Activated effector memory CD4-positive, alpha-beta T cell treated with anti-CD3 and anti-CD28 coated beads, Interleukin-2, amount 50 U/mL, for 16 hours (primary cell): ENCODE data around the gene MED10.

Experiments
- DNase-seq: peaks from one replicate; pipeline ENCODE4 v3.0.0-alpha.2; 2020

The MED10 gene

DNA sequence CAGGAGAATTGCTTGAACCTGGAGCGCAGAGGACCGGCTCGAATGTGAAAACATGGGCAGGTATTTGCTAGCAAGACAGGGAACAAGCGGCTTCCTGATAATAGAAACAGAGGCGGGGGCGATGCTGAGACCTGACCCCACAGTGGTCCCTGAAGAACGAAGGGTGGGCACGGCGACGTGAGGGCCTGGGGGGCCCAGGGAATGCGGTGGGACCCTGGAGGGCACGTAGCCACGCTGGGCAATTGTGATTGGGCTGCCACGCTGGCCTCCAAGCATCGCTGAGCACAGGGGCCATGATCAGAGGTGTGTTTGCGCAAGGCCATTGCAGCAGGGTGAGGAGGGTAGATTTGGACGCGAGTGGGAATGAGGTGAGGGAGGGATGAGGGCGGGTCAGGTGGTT, 30.7 kb downstream of the MED10 start:
- no peak for DNase-seq

DNA sequence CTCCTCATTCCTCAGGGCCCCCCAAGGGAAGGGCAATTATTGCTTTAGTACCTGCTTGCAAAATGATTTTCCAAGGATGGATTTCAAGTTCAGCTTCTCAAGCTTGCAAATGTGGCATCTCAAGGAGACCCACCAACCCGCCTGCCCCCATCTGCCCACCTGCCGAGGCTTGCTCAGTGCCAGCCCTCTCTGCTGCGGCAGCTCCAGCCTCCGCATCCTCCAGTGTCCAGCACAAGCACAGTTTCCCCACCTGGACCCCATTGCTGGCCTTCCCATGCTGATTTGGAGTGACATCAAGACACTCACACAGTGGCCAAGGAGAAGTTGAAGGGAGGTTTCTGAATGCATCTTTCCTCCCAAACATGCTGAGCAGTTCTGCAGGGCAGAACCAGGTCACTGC, 31.2 kb downstream of the MED10 start:
- DNase-seq = no peak

DNA sequence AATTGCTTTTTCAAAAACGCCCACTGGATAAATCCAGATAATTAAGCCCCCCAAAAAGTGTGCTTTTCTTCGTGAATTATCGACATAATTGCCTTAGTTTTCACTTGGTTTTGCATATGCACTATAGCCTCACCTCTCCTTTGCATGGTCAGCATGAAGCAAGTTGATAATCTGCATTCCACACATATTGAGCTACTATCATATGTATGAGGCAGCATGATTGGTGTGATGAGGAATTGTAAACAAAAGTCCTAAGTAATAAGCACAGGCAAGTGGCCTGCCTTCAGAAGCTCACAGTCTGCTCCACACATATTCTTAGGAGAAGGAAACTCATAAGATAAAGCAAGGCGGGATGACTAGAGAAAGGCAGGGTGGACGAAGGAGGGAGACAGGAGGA, 33.8 kb downstream of the MED10 start:
- DNase-seq = no peak

DNA sequence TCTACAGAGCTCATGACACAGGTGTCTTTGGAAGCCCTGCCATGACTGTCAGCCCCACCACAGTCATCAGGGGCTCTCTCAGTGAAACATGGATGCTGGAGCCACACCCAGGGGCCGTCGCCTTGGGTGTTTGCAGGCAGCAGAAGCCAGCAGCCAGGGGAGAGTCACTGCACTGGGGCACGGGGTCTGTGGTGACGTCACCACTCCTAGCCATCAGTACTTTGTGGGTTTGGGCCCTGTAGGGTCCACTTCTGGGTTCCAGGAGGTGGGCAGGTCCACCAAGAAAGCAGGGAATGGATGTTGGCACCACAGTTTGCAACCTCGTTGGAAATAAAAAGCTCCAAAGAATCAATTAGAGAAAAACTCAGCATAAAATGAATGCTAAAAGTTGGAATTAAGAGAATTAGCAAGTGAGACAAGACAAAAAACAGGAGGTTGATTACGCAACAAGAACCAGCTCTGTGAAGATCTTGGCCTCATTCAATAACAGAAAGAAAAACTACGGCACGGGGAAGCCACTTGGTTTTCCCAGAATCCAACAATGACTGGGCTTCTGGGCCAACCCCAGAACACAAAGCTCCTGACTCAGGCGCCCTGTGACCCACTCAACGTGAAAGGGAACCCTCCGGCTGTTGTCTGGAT, 34.3 kb downstream of the MED10 start:
- no peak for DNase-seq

DNA sequence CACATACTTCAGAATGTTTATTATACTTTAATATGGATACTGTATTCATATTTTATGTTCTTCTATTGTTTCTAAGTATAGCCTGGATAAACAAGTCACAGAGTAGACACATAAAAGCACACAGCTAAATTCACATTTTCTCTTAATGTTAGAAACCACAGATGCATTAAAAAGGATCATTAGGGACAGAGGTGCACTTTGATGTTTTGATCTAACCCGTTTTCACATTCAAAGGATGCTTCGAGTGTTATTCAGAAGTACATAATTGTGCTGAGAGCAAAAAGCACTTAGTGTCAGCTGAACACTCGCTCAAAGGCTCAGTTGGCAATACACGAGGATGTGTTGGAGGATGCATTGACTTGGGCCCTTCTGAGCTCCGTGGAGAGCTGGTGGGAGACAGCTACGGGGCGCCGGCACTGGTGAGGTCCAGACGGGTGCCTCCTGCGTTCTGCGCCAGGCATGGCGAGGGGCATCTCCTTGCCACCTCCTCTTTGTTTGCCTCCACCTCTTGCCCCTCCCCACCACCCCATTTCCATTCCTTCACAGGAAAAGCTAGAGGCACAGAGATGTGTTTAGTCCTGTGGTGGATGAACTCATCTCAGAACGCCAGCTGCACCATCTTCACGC, 35.5 kb downstream of the MED10 start:
- no peak for DNase-seq

DNA sequence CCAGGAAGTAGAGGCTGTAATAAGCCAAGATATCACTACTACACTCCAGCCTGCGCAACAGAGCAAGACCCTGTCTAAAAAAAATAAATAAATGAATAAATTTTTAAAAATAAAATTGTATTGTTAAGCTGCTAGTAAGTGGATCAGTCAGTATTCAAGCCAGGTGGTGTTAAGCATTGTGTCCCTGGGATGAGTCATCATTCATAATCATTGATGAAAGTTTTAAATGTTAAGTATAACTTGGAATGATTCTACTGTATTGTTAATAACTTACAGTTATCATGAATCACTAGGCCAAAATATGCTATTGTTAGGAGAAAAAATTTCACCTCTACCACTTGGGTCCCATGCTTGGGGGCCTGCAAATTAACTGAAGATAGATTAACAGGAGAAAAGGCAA, 38.2 kb downstream of the MED10 start:
- no peak for DNase-seq

DNA sequence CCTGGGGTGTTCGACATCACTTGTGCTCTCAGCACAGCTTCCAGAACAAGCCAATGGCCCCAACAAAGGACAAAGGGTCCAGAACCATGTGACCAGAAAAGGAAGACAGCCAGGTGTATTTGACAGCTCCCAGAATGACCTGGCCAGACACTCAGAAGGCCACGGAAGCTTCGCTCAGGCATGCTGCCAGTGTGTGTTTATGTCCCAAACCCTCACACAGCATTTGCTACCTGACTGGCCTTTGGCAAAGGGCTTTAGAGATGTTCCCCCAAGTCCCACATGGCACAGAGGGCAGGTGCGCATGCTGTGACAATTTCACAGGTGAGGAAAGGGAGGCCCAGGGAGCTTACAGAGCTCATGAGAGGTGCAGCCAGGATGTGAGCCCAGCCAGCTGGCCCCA, 39.5 kb downstream of the MED10 start:
- no peak for DNase-seq

DNA sequence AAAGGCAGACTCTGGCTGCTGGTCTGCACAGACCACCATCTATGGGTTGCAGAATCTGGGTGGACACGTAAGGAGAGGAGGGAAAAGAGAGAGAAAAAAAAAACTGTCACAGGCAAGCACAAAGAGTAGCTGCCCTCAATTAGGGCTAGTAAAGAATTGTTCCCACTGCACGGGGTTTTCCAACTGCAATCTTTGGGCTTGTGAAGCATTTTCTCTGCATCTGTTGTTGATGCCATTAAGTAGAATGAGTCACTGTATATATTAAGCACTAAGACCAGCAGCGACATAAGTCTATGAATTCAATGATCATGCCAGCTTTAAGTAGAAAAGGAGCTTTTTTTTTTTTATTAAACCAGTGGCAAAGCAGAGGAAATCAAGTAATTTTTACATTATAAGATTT, 40.2 kb downstream of the MED10 start:
- DNase-seq = no peak

DNA sequence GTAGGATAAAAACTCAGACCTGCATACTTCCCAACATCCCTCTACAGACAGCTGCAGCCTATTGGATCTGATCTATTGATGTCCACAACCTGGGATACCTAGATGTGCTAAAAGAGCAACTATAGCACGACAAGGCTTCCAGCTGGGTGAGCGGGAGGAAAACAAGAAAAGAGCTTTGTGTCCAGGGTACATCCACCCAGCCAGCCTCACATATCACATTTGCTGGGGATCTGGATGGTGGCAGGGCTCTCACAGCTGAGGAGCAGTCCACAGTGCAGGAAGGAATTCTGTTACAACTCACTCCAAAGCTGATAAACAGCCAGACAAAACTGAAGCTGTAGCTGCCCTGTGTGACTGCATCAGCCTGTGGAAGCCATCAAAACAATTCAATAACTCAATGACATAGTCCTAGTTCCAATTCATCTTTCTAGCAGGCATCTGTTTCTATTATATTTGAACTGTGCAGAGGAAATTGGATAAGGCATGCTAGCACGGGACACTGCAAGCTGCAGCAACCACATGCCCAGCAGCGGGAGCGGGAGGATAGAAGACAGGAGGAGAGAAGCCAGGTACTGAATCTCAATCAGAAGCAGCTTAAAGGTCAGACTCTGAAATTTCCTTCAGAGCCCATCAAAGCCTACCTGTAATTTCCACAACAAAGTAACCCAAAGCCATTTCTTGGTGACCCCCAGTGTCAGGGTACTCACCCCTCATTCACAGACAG, 45.0 kb downstream of the MED10 start:
- no peak for DNase-seq

DNA sequence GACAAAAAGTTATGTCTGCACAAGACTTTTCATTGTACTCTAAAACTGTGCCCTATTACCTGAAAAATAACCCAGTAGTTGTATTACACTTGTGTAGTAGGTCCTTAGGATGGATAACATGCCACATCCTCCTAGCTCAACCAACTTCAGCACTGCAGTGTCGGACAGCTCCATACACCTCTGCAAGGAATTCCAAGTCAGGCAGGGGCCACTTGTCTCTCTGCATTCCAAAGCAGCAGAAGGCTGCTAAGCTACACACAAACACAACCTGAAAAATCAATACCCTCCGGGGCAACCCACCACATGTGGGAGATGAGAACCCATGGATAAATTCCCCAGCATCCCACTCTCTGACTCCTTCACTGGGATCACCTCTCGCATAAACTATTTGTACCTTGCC, 50.2 kb downstream of the MED10 start:
- DNase-seq = no peak

DNA sequence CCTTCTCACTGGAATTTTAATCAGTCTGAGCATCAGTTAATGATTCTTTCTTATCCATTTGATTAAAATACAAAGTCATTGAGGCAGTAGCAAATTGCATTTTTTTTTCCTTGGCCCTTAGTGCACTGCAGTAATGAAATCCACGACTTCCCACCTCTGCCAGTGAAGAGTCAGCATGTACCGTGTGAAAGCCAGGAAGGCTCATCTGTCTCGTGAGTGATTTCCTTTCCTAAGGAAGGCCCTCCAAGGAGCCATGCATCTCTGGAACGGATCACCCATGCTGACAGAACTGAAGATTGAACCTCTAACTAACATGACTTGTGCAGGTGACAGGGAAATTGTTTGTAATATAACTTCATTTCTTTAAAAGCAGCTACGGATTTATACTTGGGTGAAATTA, 51.6 kb downstream of the MED10 start:
- no peak for DNase-seq

DNA sequence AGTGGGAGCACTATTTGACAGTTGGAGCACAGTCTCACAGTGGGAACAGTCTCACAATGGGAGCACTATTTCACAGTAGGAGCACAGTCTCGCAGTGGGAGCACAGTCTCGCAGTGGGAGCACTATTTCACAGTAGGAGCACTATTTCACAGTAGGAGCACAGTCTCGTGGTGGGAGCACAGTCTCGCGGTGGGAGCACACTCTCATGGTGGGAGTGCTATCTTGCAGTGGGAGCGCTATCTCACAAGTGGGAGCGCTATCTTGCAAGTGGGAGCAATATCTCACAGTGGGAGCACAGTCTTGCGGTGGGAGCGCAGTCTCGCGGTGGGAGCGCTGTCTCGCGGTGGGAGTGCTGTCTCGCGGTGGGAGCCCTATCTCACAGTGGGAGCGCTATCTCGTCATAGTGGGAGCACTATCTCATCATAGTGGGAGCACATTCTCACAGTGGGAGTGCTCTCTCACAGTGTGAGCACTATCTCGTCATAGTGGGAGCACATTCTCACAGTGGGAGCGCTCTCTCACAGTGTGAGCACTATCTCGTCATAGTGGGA, 56.1 kb downstream of the MED10 start:
- no peak for DNase-seq
